AG20443 (cell line): ENCODE results near the gene DNAH10.
A peak's percentile ranks its signal among the peaks of the same experiment; 100 is the strongest.
"Not testable (repeated sequence)": the region's sequence is repeated elsewhere in the genome, so short reads cannot be mapped to it uniquely, and the experiment has no call there.

ENCODE experiments used
- DNase-seq: peaks from one replicate; pipeline ENCODE4 v3.0.0; 2012; ENCODE audit warnings: low spot score, mixed read lengths

DNAH10 gene

GRCh38 chr12:123744836-123745235 lies 17.3 kb upstream of the DNAH10 start:
- DNase-seq, result no peak

GRCh38 chr12:123747309-123747708 lies 14.8 kb upstream of the DNAH10 start:
- DNase-seq, result no peak

GRCh38 chr12:123748161-123748560 lies 13.9 kb upstream of the DNAH10 start:
- no peak for DNase-seq

- DNase-seq, result no peak
These were observed 13.4 kb upstream of the DNAH10 start for GRCh38 chr12:123748661-123749060.

GRCh38 chr12:123749355-123749754 lies 12.7 kb upstream of the DNAH10 start:
- no peak for DNase-seq

DNA sequence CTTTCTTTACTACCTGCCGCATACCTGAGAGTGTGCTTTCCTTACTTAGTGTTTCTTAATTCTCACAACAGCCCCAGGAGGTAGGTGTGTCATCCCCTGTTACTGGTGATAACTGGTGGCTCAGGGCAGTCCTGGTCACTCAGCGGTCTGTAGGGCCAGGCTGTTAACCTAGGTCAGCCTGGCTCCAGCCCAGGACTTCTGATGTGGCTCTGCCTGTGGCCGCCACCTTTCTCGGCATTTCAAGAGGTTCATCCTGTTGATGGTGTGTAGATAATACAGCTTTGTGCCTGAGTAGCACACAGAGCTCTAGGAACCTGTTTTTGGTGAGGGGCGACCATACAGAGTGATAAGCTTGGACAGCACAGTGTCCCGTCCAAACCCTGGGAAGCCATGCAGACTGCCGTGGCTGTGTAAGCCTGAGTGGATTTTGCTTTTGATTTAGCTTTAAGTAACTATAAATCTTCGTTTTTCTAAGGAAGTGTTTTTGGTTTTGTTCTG lies 11.9 kb upstream of the DNAH10 start:
- no peak for DNase-seq

DNA sequence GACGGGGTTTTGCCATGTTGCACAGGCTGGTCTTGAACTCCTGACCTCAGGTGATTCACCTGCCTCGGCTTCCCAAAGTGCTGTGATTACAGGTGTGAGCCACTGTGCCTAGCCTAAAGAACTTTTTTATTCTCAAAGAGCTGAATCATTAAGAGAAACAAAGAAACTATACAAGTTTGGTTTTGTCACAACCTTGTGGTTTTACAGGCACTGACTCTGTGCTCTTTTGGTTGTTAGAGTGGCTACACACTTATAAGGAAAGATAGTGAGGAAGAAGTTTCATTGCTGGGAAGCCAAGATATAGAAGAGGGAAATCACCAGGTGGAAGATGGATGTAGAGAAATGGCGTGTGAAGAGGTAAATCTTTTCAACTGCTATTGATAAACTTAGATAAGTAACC lies 10.1 kb upstream of the DNAH10 start:
- no peak for DNase-seq

GRCh38 chr12:123754041-123754772 lies 7.9 kb upstream of the DNAH10 start:
- no peak for DNase-seq

DNA sequence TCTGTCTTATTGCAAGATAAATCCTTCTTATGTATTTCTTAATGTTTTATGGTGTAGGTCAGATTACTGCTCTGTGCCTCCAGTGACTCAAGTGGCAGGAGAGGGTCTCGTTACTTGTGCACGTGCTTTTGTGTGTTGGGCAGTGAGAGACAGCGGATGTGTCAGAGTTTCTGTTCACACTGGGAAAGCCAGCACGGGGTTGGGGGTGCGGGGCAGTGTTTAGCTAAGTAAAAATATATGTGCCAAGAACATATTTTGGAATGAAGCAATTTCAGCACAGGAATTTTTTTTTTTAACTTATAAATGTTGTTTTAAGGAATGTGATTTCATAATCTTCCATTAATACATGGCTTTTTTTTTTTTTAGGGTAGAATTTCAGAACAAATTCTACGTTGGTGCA lies 4.5 kb upstream of the DNAH10 start:
- DNase-seq, result peak; percentile 62

GRCh38 chr12:123760267-123760938 lies 1.7 kb upstream of the DNAH10 start:
- DNase-seq, result no peak

- no peak for DNase-seq
These were observed 583 bp downstream of the DNAH10 start for GRCh38 chr12:123762715-123763052.

GRCh38 chr12:123763093-123763492 lies 992 bp downstream of the DNAH10 start:
- no peak for DNase-seq

DNA sequence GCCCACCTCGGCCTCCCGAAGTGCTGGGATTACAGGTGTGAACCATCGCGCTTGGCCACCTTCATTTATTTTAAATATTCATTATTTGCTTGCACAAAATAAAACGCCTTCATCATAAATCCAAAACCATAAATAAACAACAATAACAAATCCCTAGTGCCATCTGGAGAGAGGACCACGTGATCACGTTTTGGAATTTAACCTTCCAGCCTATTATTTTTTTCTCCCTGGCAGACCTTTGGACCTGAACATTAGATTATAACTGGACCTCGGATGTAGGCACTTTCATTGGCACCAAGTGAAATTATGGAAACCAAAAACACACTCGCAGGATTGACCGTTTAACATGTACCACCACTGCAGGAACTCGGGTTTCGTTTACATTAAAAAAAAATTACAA lies 2.0 kb downstream of the DNAH10 start:
- no peak for DNase-seq

DNA sequence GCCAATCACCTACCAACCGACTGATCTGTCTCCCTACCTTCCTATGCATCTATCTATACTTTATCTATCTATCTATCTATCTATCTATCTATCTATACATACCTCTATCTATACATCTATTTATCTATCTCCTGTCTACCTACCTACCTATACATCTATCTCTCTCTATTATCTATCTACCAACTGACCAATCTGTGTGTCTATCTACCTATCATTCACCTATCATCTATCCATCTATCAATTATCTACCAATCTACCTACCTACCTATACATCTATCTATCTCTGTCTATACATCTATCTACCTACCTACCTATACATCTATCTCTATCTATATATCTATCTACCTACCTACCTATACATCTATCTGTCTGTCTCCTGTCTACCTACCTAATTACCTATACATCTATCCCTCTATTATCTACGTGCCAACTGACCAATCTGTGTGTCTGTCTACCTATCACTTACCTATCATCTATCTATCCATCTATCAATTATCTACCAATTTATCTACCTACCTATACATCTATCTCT lies 3.5 kb downstream of the DNAH10 start:
- DNase-seq, result no peak

DNA sequence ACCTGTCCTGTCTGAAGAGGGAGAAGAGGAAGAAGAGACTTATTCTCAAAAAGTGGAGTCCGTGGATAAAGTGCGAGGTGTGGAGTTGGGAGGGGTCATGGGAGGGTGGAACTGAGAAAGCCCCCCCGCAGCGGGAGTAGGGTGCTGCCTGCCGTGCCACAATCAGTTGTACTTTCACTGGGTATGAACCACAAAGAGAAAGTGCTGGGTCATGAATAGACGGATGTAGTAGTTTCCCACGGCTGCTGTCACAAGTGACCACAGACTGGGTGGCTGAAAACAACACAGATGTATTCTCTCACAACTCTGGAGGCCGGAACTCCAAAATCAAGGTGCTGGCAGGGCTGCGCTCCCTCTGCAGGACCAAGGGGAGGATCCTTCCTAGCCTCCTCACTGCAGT lies 5.5 kb downstream of the DNAH10 start:
- no peak for DNase-seq

- DNase-seq, result no peak
These were observed 9.2 kb downstream of the DNAH10 start for GRCh38 chr12:123771261-123771660.

- DNase-seq, result no peak
These were observed 10.0 kb downstream of the DNAH10 start for GRCh38 chr12:123772074-123772473.

DNA sequence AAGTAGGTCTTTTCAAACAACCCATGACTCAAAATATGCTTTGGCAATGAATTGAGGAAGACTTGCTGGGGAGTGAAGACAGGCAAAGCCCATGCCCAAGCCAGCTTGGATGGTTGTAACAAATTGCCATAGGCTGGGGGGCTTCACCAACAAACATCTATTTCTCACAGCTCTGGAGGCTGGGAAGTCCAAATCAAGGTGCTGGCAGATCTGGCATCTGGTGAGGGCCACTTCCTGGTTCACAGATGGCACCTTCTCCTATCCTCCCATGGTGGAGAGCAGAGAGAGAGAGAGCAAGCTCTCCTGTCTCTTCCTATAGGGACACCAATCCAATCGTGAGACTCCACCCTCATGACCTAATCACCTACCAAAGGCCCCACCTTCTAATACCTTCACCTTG lies 11.3 kb downstream of the DNAH10 start:
- DNase-seq, result no peak

DNA sequence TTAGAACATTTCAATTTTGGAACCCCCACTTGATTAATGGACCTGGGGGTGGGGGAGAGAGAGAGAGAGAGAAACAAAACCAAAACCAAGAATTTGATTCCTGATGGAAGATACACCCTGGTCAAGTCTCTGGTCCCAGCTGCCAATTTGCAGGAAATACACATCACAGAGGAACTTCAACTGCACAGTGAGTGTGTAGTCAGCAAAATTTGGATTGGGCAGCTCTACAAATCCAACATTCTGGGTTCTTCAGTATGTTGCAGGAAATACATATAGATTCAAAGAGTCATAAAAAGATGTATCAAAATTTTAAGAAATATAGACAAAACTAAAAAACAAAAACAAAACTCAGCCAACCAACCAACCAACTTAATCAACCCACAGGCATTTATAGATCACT lies 17.4 kb downstream of the DNAH10 start:
- no peak for DNase-seq

DNA sequence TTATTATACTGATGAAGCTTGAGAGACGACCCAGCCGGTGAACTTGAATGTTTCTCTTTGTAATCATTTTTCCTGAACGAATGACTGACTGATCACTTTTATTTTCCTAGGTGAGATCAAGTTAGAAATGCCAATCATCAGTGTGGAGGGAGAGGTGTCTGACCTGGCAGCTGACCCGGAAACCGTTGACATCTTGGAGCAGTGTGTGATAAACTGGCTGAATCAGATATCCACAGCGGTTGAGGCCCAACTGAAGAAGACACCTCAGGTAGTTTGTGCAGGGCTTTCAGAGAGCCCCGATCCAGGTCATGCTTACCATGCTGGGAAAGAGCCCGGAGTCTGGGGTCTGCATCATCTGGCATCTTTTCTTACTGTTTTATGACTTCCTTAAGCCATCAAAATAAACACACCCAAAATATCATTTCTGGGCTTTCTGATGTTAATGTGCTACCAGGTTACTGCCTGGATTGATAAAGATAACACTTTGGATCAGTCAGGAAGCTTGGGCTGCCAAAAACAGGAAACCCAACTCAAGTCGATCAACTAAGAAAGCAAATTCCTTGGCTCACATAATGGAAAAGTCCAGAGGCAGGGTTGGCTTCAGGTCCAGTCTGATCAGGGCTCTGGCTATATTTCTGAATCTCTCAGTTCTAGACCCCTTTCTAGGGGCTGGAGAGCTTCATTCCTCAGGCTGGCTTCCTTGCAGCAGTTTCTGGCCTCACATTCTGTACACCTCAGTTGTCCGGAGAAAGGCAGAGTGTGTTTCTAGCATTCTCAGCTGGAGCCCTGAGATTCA lies 21.1 kb downstream of the DNAH10 start:
- no peak for DNase-seq

DNA sequence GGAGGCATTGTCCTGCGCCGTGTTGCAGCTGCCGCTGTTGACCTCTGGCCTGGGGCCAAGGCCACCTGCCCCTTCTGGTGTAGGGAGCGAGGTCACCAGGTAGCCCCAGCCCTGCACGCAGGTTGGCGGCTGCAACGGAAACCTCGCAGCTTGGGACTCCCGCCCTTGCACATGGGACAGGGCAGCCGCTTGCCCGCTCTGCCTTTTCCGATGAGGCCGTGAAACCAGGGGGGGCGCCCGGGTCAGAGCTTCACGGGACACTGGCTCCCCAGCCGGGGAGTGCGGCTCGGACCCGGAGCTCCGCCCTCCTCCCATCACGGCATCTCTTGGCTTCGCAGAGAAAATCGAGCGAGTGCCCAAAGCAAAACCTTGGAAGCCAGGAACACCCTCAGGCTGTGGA lies 25.4 kb downstream of the DNAH10 start:
- no peak for DNase-seq

DNA sequence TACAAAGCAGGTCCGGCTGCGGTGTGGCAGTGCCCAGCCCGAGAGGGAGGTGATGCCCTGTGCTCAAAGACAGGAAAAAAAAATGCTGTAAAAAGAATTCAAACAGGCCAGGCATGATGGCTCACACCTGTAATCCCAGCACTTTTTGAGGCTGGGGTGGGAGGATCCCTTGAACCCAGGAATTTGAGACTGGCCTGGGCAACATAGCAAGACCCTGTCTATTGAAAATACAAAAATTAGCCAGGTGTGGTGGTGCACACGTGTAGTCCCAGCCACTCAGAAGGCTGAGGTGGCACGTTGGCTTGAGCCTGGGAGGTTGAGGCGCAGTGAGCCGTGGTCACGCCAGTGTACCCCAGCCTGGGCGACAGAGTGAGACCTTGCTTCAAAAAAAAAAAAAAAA lies 26.4 kb downstream of the DNAH10 start:
- no peak for DNase-seq

DNA sequence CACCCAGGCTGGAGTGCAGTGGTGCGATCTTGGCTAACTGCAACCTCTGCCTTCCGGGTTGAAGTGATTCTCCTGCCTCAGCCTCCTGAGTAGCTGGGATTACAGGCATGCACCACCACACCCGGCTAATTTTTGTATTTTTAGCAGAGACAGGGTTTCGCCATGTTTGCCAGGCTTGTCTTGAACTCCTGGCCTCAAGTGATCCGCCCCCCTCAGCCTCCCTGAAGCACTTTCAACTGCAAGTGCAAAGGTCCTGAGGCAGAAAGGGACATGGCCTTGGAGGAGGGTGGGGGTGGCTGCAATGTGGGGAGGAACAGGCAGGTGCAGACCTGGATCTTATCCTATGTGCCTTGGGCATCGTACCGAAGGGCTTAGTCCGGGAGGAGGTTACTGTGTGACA lies 27.3 kb downstream of the DNAH10 start:
- not testable (repeated sequence) for DNase-seq
